HG03469 (cell line): ENCODE data around the gene WDR64.

Experiments
- ATAC-seq: cut with Tn5 transposase; IDR thresholded peaks from one replicate; pipeline ENCODE4 v1.9.1; 2021; ENCODE audit warnings: mild to moderate bottlenecking, moderate library complexity, moderate number of reproducible peaks; ENCODE audit not compliant: unreplicated experiment

Gene WDR64

GRCh38 chr1:241652012-241652411 is at the start of gene WDR64:
WDR64 (plus strand) TSS chr1:241652281; CDS start chr1:241652485, 204 bp downstream.
- ATAC-seq: no peak

- ATAC-seq: no peak
Measured at GRCh38 chr1:241603731-241604245, 48.3 kb upstream of the WDR64 start.

- no peak for ATAC-seq
Measured at GRCh38 chr1:241605146-241605805, 46.8 kb upstream of the WDR64 start.

GRCh38 chr1:241606544-241606943 is 45.5 kb upstream of the WDR64 start:
- no peak for ATAC-seq

GRCh38 chr1:241607497-241607896 is 44.6 kb upstream of the WDR64 start:
- ATAC-seq: no peak

- ATAC-seq: no peak
Measured at GRCh38 chr1:241608379-241609033, 43.6 kb upstream of the WDR64 start.

GRCh38 chr1:241610056-241610815 is 41.8 kb upstream of the WDR64 start:
- no peak for ATAC-seq

- ATAC-seq: peak; percentile 95
Measured at GRCh38 chr1:241611063-241611462, 41.0 kb upstream of the WDR64 start.

- ATAC-seq: no peak
Measured at GRCh38 chr1:241611736-241612135, 40.3 kb upstream of the WDR64 start.

GRCh38 chr1:241612533-241613477 is 39.3 kb upstream of the WDR64 start:
- ATAC-seq: no peak

- ATAC-seq: no peak
Measured at GRCh38 chr1:241614144-241614543, 37.9 kb upstream of the WDR64 start.

GRCh38 chr1:241614572-241614971 is 37.5 kb upstream of the WDR64 start:
- no peak for ATAC-seq

- no peak for ATAC-seq
Measured at GRCh38 chr1:241615043-241615974, 36.8 kb upstream of the WDR64 start.

GRCh38 chr1:241617426-241617825 is 34.7 kb upstream of the WDR64 start:
- no peak for ATAC-seq

- no peak for ATAC-seq
Measured at GRCh38 chr1:241622669-241623068, 29.4 kb upstream of the WDR64 start.

GRCh38 chr1:241624935-241625334 is 27.1 kb upstream of the WDR64 start:
- ATAC-seq: no peak

- ATAC-seq: peak; percentile 51
Measured at GRCh38 chr1:241627453-241628259, 24.4 kb upstream of the WDR64 start.

GRCh38 chr1:241630005-241630404 is 22.1 kb upstream of the WDR64 start:
- ATAC-seq: no peak

GRCh38 chr1:241630476-241630875 is 21.6 kb upstream of the WDR64 start:
- ATAC-seq: no peak
